22Rv1 (cell line): ENCODE results near the gene AAK1.

Experiments used
- H3K27ac ChIP-seq: fragments of 450-650 bp; 2 replicates; pipeline ENCODE4 v1.5.1; 2017
- ZFX ChIP-seq: fragments of 450-650 bp; IDR thresholded peaks from 2 replicates; pipeline ENCODE4 v1.6.1; 2017; ENCODE audit warnings: antibody characterized with exemption, borderline replicate concordance
- TF ChIP-seq, protein P1 (sequence below): fragments of 450-650 bp; IDR thresholded peaks from 2 replicates; pipeline ENCODE4 v1.5.1; 2017; ENCODE audit warnings: mild to moderate bottlenecking

AAK1 gene

DNA sequence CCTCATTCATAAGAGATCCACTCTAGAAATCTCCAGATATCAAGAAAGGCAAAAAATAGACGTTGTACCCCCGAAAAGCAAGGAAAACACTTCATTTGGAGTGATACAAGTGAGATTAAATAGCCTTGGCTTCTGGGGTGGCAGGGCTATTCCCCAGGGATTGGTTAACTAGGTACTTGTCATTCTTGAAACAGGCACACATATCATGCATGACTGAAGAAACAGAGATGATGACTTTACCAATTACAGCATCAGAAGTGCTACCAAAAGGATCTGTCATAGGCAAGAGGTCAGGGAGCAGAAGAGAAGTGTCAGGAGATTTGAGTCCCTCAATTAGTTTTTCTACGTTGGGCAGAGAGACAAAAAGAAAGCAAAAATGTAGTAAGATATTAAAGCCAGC, 161.1 kb downstream of the AAK1 start:
- H3K27ac ChIP-seq, result peak overlapping the region; percentile 85
- TF ChIP-seq, protein P1, sequence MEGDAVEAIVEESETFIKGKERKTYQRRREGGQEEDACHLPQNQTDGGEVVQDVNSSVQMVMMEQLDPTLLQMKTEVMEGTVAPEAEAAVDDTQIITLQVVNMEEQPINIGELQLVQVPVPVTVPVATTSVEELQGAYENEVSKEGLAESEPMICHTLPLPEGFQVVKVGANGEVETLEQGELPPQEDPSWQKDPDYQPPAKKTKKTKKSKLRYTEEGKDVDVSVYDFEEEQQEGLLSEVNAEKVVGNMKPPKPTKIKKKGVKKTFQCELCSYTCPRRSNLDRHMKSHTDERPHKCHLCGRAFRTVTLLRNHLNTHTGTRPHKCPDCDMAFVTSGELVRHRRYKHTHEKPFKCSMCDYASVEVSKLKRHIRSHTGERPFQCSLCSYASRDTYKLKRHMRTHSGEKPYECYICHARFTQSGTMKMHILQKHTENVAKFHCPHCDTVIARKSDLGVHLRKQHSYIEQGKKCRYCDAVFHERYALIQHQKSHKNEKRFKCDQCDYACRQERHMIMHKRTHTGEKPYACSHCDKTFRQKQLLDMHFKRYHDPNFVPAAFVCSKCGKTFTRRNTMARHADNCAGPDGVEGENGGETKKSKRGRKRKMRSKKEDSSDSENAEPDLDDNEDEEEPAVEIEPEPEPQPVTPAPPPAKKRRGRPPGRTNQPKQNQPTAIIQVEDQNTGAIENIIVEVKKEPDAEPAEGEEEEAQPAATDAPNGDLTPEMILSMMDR, result no peak
- no peak for TF ChIP-seq ZFX

DNA sequence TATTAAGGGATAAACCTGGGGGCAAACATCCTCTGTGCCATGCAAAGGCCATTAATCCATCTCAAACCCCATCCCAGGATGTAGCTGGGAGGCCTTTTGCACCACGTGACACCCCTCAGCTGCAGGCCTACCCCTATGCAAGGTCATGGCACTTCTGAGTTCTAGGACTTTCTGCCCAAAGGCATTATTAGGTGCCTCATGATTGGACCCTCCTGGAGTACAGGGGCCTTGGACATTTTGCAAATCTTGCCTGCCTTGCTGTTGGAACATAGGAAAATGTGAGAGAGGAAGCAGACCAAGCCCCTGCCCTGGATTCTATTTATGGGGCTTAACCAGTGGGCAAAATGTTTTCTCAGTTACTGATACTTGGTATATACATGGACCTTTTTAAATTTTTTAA, 162.1 kb downstream of the AAK1 start:
- no peak overlapping the region for H3K27ac ChIP-seq
- TF ChIP-seq ZFX, result no peak
- TF ChIP-seq, protein P1, result no peak

DNA sequence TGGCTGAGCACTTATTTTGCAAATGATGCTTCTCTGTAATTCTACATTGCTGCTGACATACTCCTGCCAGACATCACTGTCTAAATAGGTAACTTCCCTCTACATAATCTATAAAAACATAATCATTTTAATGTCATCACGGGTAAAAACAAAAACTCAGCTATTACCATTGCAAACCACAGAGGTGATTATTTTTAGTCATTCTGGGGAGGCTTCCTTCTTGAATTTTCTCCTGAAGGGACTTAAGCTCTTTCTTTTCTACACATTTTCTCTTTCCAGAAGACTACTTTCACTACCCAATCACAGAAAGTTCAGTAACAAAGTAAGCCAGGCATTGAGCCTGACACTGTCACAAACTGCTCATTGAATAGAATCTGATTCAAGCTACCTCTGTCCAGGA, 165.9 kb downstream of the AAK1 start:
- TF ChIP-seq, protein P1, result no peak
- no peak for TF ChIP-seq ZFX
- no peak overlapping the region for H3K27ac ChIP-seq

DNA sequence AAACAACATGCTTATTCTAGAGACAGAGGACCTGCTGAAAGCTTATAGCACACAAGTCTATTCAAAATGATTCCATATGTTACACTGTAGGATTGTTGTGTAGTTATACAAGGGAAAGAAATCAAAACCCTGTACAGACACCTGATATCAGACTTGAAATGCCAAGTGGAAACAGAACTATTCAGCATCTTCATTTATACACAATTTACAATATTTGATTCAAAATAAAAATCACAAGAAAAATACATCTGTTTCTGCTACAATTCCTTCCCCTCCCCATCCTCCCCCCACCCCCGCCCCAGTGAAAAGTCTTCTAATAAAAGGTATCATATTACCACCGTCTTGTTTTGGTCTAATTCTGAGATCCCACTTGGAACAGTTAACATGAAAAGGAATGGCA, 168.9 kb downstream of the AAK1 start:
- TF ChIP-seq, protein P1, result no peak
- TF ChIP-seq ZFX, result no peak
- H3K27ac ChIP-seq, result no peak overlapping the region

DNA sequence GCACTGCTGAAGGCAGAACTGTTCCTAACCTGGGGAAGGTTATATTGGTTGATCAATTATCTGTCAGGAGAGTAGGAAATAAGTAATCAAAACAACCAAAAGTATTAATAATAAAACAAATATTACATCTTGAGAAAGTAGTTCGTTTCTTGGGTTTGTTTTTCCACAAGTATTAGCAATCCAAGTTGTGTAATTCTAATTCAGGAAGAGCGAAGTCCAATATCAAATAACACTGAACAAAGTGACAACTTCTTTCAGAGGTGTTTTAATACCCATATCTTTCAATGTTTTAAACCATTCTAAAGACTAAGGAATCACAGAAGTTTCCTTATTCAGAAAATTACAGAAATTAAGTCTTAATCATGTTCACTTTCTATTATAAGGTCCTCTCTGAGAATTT, 171.7 kb downstream of the AAK1 start:
- TF ChIP-seq ZFX, result no peak
- TF ChIP-seq, protein P1, result no peak
- no peak overlapping the region for H3K27ac ChIP-seq

DNA sequence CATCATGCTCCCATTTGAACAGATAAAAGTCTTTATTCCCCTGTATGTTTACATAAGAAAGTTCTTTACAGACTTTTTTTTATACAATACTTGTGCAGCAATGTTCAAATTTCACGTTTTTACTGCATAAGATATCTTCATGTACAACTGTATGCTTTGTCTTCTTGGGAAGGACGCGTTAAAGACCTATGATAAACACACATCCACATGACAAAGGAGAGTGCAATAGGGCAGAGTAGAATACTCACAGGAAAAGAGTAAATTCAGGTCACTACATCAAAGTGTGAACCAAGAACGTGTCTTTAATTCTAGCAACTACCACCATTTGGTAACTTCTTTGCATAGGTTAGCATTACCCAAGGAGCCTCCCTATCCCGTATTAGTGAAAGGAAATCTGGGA, 172.6 kb downstream of the AAK1 start:
- no peak for TF ChIP-seq ZFX
- TF ChIP-seq, protein P1, result no peak

DNA sequence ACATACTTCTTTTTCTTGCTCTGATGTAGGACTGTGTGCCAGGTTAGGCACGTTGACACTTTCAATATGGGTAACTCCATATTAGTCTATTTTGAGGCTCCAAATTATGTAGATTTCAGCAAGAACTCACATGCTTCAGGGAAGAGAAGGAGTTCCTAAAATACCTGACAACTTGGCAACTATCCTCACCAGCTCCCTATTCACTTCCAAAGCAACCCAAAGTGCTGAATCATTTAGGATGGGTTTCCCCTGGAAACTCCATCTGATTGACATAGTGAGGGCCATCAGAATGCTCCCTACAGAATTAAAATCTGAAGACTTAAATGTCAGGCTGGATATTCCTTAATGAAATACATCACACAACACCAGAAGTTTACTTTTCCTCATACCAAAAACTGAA, 173.8 kb downstream of the AAK1 start:
- TF ChIP-seq, protein P1, result no peak
- no peak for TF ChIP-seq ZFX

More for the DNA sequence above, 172.6 kb downstream of the AAK1 start:
- no peak overlapping the region for H3K27ac ChIP-seq

More for the DNA sequence above, 173.8 kb downstream of the AAK1 start:
- no peak overlapping the region for H3K27ac ChIP-seq
